A673 (cell line): ENCODE results near the gene SLC39A2.

ENCODE experiments used
- CTCF ChIP-seq: fragments of 300-800, 200-600 bp; sonication (generic); conservative IDR thresholded peaks from 2 replicates; pipeline ENCODE4 v1.5.1; 2017; ENCODE audit warnings: low read depth, mild to moderate bottlenecking, antibody characterized with exemption, low read length, moderate library complexity, mixed read lengths
- EZH2 ChIP-seq: fragments of 200-600 bp; sonication (generic); IDR thresholded peaks from 2 replicates; pipeline ENCODE4 v1.6.1; 2017; ENCODE audit warnings: borderline replicate concordance, low read depth, mild to moderate bottlenecking, mixed read lengths, antibody characterized with exemption, low read length; ENCODE audit not compliant: poor library complexity, severe bottlenecking

GRCh38 chr14:21043387-21043973 lies 44.4 kb downstream of the SLC39A2 start:
- TF ChIP-seq CTCF = no peak
- TF ChIP-seq EZH2 = no peak
